PFSK-1 (cell line): ENCODE data around the gene SLIT3.

Experiments used
- FOXP2 ChIP-seq: optimal IDR thresholded peaks from 2 replicates; pipeline ENCODE3; 2011; ENCODE audit warnings: borderline replicate concordance, control low read depth, inconsistent platforms; ENCODE audit not compliant: insufficient read depth; ENCODE audit errors: extremely low read length, extremely low read depth
- POLR2AphosphoS5 ChIP-seq: IDR thresholded peaks from 2 replicates; pipeline ENCODE4 v1.6.1; 2012; ENCODE audit warnings: low read depth, mild to moderate bottlenecking, control low read depth, low read length, moderate library complexity
- REST ChIP-seq, 2 experiments: IDR thresholded peaks; 2 replicates each; pipeline versions ENCODE4 v1.6.1 to v1.8.0; 2011 to 2012; ENCODE audit warnings: low read depth in 2 of 2, low read length in 2 of 2, control low read depth in 1 of 2, inconsistent platforms in 1 of 2, mild to moderate bottlenecking in 1 of 2, moderate library complexity in 1 of 2; ENCODE audit not compliant: insufficient read depth in 1 of 2
- SIN3A ChIP-seq: IDR thresholded peaks from 2 replicates; pipeline ENCODE4 v1.6.1; 2012; ENCODE audit warnings: mild to moderate bottlenecking, low read length, moderate library complexity, borderline replicate concordance; ENCODE audit not compliant: insufficient read depth
- TAF1 ChIP-seq: IDR thresholded peaks from 2 replicates; pipeline ENCODE4 v1.6.1; 2012; ENCODE audit warnings: low read length, control low read depth, borderline replicate concordance; ENCODE audit not compliant: insufficient read depth

Gene SLIT3

GRCh38 chr5:169165052-169165451, 135.9 kb downstream of the SLIT3 start:
- TF ChIP-seq SIN3A = no peak
- no peak for TF ChIP-seq TAF1
- TF ChIP-seq FOXP2 = no peak
- no peak for TF ChIP-seq REST (IDR thresholded peaks at IDR 0.05; ENCODE audit: insufficient read depth in 1 of 2, low read depth in 2 of 2, low read length in 2 of 2)
- no peak for TF ChIP-seq POLR2AphosphoS5

GRCh38 chr5:169164481-169164925, 136.4 kb downstream of the SLIT3 start:
- TF ChIP-seq POLR2AphosphoS5 (no peak), TAF1 (no peak), REST (IDR thresholded peaks at IDR 0.05; ENCODE audit: insufficient read depth in 1 of 2, low read depth in 2 of 2, low read length in 2 of 2) (no peak)

- TF ChIP-seq TAF1 = no peak
- TF ChIP-seq FOXP2 = no peak
- no peak for TF ChIP-seq POLR2AphosphoS5
- TF ChIP-seq REST (IDR thresholded peaks at IDR 0.05; ENCODE audit: insufficient read depth in 1 of 2, low read depth in 2 of 2, low read length in 2 of 2) = no peak
- TF ChIP-seq SIN3A = no peak
Measured at GRCh38 chr5:169162407-169162806, 138.5 kb downstream of the SLIT3 start.

- TF ChIP-seq FOXP2 = no peak
- no peak for TF ChIP-seq REST (IDR thresholded peaks at IDR 0.05; ENCODE audit: insufficient read depth in 1 of 2, low read depth in 2 of 2, low read length in 2 of 2)
- no peak for TF ChIP-seq TAF1
- no peak for TF ChIP-seq POLR2AphosphoS5
- TF ChIP-seq SIN3A = no peak
Measured at GRCh38 chr5:169161022-169161680, 139.8 kb downstream of the SLIT3 start.

- TF ChIP-seq TAF1 (no peak), FOXP2 (no peak), REST (IDR thresholded peaks at IDR 0.05; ENCODE audit: insufficient read depth in 1 of 2, low read depth in 2 of 2, low read length in 2 of 2) (no peak), POLR2AphosphoS5 (no peak), SIN3A (no peak)
Measured at GRCh38 chr5:169160405-169160901, 140.5 kb downstream of the SLIT3 start.
